HG03280 (cell line): ENCODE data around the gene FBXO48.
A peak's percentile ranks its signal among the peaks of the same experiment; 100 is the strongest.

Source experiments
- ATAC-seq: cut with Tn5 transposase; IDR thresholded peaks from one replicate; pipeline ENCODE4 v1.9.1; 2021; ENCODE audit warnings: mild to moderate bottlenecking, moderate library complexity; ENCODE audit not compliant: unreplicated experiment

The FBXO48 gene

GRCh38 chr2:68414876-68415275 is 52.2 kb downstream of the FBXO48 start:
- no peak for ATAC-seq

- ATAC-seq = no peak
Observed at GRCh38 chr2:68414452-68414851, 52.6 kb downstream of the FBXO48 start.

GRCh38 chr2:68413466-68413865 is 53.6 kb downstream of the FBXO48 start:
- ATAC-seq = no peak

- peak; percentile 44 for ATAC-seq
Observed at GRCh38 chr2:68412127-68412819, 54.8 kb downstream of the FBXO48 start.

- ATAC-seq = peak; percentile 80
Observed at GRCh38 chr2:68411397-68412126, 55.5 kb downstream of the FBXO48 start.
